RWPE1 (cell line): Measurements from ENCODE around the gene ACBD6.

Experiments
- CTCF ChIA-PET: fragments of 350-600 bp; sonication (Branson Sonifier 250); formaldehyde crosslinking; extraction: SDS; loops from one replicate; lab custom pipeline; 2021; lab: Yijun Ruan, JAX
- POLR2A ChIA-PET: fragments of 400-600 bp; formaldehyde crosslinking; extraction: SDS; loops from one replicate; lab custom pipeline; 2020; ENCODE audit warnings: antibody characterized with exemption; ENCODE audit not compliant: low non-redundant PET; lab: Yijun Ruan, JAX
- DNase-seq: peaks from one replicate; pipeline ENCODE4 v3.0.0; 2012; ENCODE audit warnings: low spot score
- H3K27ac ChIP-seq: fragments of 450-650 bp; 2 replicates; pipeline ENCODE4 v1.5.1; 2017
- CTCF ChIP-seq: fragments of 450-650 bp; conservative IDR thresholded peaks from 2 replicates; pipeline ENCODE4 v1.5.1; 2017; ENCODE audit warnings: low read depth, mild to moderate bottlenecking

ACBD6 gene

GRCh38 chr1:180544050-180544449 is 41.7 kb upstream of the ACBD6 start:
- no peak for TF ChIP-seq CTCF
- H3K27ac ChIP-seq: no peak overlapping the region
- POLR2A ChIA-PET: no interaction called here
- CTCF ChIA-PET: interaction anchor here (0.6 kb wide), 1 partner anchor 466 kb away, joined by 3 read pairs; no protein-coding TSS in a partner anchor
- no peak for DNase-seq

- TF ChIP-seq CTCF: no peak
- no peak for DNase-seq
- H3K27ac ChIP-seq: no peak overlapping the region
- ChIA-PET POLR2A (no interaction called here), CTCF (interaction anchor here (0.8 kb wide), 1 partner anchor 212 kb away, joined by 3 read pairs; no protein-coding TSS in a partner anchor)
Measured at GRCh38 chr1:180542838-180543145, 40.4 kb upstream of the ACBD6 start.

GRCh38 chr1:180542113-180542837 is 39.9 kb upstream of the ACBD6 start:
- TF ChIP-seq CTCF: no peak
- CTCF ChIA-PET: interaction anchor here (0.8 kb wide), 1 partner anchor 213 kb away, joined by 3 read pairs; no protein-coding TSS in a partner anchor
- POLR2A ChIA-PET: no interaction called here
- no peak for DNase-seq
- H3K27ac ChIP-seq: no peak overlapping the region

GRCh38 chr1:180540697-180541594 is 38.6 kb upstream of the ACBD6 start:
- TF ChIP-seq CTCF: no peak
- POLR2A ChIA-PET: no interaction called here
- CTCF ChIA-PET: interaction anchor here (0.6 kb wide), 1 partner anchor 10 kb away, joined by 7 read pairs; no protein-coding TSS in a partner anchor
- no peak overlapping the region for H3K27ac ChIP-seq
- DNase-seq: no peak

GRCh38 chr1:180539136-180539535 is 36.8 kb upstream of the ACBD6 start:
- CTCF ChIA-PET: no interaction called here
- H3K27ac ChIP-seq: no peak overlapping the region
- no peak for DNase-seq
- no peak for TF ChIP-seq CTCF
- POLR2A ChIA-PET: interaction anchor here (0.6 kb wide), 1 partner anchor 39 kb away, joined by 6 read pairs; no protein-coding TSS in a partner anchor

GRCh38 chr1:180536821-180537372 is 34.5 kb upstream of the ACBD6 start:
- no peak for DNase-seq
- no peak for TF ChIP-seq CTCF
- CTCF ChIA-PET: interaction anchor here (0.6 to 1.1 kb wide), 2 partner anchors 323 to 345 kb away, joined by 3 to 5 read pairs; no protein-coding TSS in a partner anchor
- no peak overlapping the region for H3K27ac ChIP-seq
- POLR2A ChIA-PET: interaction anchor here (0.5 kb wide), 1 partner anchor 539 kb away, joined by 3 read pairs; no protein-coding TSS in a partner anchor
